PFSK-1 (cell line): ENCODE measurements around the gene AIG1.

Experiments
- FOXP2 ChIP-seq: optimal IDR thresholded peaks from 2 replicates; pipeline ENCODE3; 2011; ENCODE audit warnings: borderline replicate concordance, control low read depth, inconsistent platforms; ENCODE audit not compliant: insufficient read depth; ENCODE audit errors: extremely low read length, extremely low read depth
- POLR2AphosphoS5 ChIP-seq: IDR thresholded peaks from 2 replicates; pipeline ENCODE4 v1.6.1; 2012; ENCODE audit warnings: low read depth, mild to moderate bottlenecking, control low read depth, low read length, moderate library complexity
- SIN3A ChIP-seq: IDR thresholded peaks from 2 replicates; pipeline ENCODE4 v1.6.1; 2012; ENCODE audit warnings: mild to moderate bottlenecking, low read length, moderate library complexity, borderline replicate concordance; ENCODE audit not compliant: insufficient read depth
- TAF1 ChIP-seq: IDR thresholded peaks from 2 replicates; pipeline ENCODE4 v1.6.1; 2012; ENCODE audit warnings: low read length, control low read depth, borderline replicate concordance; ENCODE audit not compliant: insufficient read depth
- TF ChIP-seq, protein P1 (sequence below), 2 experiments: IDR thresholded peaks; 2 replicates each; pipeline versions ENCODE4 v1.6.1 to v1.8.0; 2011 to 2012; ENCODE audit warnings: low read depth in 2 of 2, low read length in 2 of 2, control low read depth in 1 of 2, inconsistent platforms in 1 of 2, mild to moderate bottlenecking in 1 of 2, moderate library complexity in 1 of 2; ENCODE audit not compliant: insufficient read depth in 1 of 2

Gene AIG1

DNA sequence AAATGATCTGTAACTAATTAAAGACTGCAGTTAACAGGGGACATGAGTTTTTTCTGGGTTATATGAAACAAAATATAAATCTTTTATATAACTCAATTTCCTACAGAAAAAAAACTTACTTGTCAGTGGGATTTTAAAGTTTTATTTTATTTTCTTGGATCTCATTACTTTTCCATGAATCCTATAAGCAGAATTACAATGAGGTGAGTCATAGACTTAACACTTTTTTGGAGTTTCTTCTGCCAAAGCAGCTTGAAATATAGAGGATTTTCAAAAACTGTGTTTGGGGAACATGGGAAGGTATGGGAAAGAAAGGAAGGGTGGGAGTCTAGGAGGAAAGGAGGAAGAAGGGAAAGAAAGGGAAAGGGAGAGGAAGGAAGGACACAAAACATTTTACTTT, 130.7 kb downstream of the AIG1 start:
- TF ChIP-seq TAF1 (no peak), SIN3A (no peak), FOXP2 (no peak)
- TF ChIP-seq, protein P1, sequence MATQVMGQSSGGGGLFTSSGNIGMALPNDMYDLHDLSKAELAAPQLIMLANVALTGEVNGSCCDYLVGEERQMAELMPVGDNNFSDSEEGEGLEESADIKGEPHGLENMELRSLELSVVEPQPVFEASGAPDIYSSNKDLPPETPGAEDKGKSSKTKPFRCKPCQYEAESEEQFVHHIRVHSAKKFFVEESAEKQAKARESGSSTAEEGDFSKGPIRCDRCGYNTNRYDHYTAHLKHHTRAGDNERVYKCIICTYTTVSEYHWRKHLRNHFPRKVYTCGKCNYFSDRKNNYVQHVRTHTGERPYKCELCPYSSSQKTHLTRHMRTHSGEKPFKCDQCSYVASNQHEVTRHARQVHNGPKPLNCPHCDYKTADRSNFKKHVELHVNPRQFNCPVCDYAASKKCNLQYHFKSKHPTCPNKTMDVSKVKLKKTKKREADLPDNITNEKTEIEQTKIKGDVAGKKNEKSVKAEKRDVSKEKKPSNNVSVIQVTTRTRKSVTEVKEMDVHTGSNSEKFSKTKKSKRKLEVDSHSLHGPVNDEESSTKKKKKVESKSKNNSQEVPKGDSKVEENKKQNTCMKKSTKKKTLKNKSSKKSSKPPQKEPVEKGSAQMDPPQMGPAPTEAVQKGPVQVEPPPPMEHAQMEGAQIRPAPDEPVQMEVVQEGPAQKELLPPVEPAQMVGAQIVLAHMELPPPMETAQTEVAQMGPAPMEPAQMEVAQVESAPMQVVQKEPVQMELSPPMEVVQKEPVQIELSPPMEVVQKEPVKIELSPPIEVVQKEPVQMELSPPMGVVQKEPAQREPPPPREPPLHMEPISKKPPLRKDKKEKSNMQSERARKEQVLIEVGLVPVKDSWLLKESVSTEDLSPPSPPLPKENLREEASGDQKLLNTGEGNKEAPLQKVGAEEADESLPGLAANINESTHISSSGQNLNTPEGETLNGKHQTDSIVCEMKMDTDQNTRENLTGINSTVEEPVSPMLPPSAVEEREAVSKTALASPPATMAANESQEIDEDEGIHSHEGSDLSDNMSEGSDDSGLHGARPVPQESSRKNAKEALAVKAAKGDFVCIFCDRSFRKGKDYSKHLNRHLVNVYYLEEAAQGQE (IDR thresholded peaks at IDR 0.05; ENCODE audit: insufficient read depth in 1 of 2, low read depth in 2 of 2, low read length in 2 of 2) = no peak

DNA sequence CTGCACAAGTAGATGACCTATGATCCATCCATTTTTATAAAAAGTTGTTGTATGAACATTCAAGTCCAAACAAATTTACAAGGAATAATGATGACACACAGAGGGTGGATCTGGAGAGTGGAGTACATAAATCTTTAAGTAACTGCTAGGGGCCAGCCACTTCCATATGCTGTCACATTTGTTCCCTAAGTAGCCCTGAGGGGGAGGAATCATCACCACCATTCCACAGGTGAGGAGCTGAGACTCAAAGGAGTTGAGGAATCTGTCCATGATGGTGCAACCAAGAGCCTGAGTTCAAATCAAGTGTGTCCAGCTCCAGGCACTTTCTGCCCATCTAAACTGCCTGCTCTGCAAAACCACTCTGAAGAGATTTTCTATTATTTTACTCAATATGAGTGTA, 132.1 kb downstream of the AIG1 start:
- TF ChIP-seq TAF1 (no peak), FOXP2 (no peak), POLR2AphosphoS5 (no peak), SIN3A (no peak)
- TF ChIP-seq, protein P1 (IDR thresholded peaks at IDR 0.05; ENCODE audit: insufficient read depth in 1 of 2, low read depth in 2 of 2, low read length in 2 of 2) = no peak

DNA sequence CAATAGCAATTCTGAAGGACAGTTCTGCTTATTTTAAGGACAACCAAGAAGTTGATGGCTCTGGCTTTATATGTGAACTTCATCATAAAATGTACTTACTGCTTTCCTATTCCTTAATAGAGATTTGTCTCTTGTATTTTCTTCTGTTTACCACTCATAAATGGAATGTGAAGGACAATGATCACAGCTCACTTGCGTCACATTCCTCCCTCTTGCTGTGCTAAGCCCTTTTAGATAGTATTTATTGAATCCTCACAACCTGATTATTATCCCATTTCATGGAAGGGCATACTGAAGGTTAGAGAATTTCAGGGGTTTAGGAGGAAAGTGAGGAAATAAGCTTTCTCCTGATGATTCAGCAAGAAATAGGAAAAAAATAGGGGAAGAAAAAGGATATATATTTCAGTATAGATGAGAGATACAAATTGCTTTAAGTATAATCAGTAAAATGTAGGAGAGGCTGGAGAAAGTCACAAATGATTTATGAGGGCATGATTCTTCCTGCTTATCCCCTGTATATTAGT, 132.9 kb downstream of the AIG1 start:
- TF ChIP-seq FOXP2 (no peak), POLR2AphosphoS5 (no peak), SIN3A (no peak), TAF1 (no peak)
- TF ChIP-seq, protein P1 (IDR thresholded peaks at IDR 0.05; ENCODE audit: insufficient read depth in 1 of 2, low read depth in 2 of 2, low read length in 2 of 2) = no peak

DNA sequence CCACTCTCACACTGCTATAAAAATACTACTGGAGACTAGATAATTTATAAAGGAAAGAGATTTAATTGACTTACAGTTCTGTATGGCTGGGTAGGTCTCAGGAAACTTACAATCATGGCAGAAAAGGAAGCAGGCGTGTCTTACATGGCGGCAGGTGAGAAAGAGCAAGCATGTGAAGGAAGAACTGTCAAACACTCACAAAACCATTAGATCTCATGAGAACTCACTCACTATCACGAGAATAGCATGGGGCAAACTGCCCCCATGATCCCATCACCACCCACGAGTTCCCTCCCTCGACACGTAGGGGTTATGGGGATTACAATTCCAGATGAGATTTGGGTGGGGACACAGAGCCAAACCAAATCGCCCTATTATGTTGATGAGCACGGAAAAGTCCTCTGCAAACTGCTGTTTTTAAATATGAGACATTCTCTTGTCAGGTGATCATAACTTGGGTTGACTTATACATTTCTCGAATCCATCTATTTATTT, 133.5 kb downstream of the AIG1 start:
- no peak for TF ChIP-seq SIN3A
- TF ChIP-seq POLR2AphosphoS5 = no peak
- TF ChIP-seq FOXP2 = no peak
- no peak for TF ChIP-seq TAF1

DNA sequence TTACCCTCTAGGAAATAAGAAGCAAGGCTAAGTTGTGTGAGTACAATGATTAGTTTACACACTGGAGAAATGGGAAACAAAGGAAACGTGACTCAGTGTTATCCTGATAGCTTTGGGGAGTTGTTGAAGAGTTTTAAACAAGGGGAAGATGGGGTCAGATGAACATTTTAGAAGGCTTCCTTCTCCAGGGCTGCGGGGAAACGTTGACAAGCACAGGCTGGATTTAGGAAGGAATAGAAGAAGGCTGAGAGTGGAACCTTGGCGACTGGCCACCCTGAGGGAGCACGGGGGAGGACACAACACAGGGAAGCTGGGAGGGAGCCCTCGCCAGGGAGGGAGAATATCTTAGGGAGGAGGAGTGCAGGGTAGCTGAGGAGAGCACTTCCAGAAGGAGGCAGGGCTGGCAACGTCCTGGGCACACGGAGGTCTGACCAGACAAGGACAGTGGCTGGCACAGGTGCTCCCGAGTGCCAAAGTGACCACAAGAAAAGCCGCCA, 134.7 kb downstream of the AIG1 start:
- TF ChIP-seq, protein P1 (IDR thresholded peaks at IDR 0.05; ENCODE audit: insufficient read depth in 1 of 2, low read depth in 2 of 2, low read length in 2 of 2) = no peak
- TF ChIP-seq POLR2AphosphoS5 (no peak), SIN3A (no peak), TAF1 (no peak), FOXP2 (no peak)
